Motor neuron (in vitro differentiated cells): ENCODE data around the gene ITGA1. TPM values are rescaled to one million over a fixed set of nuclear protein-coding genes. Genes with fewer than 3 reads are reported as not detected.
A peak's percentile ranks its signal among the peaks of the same experiment; 100 is the strongest.

Experiments
- ATAC-seq, 8 experiments: fragments of 200-7000 bp; cut with Tn5 transposase; replicated peaks in 6 of 8; 2 replicates each; pipeline ENCODE4 v1.8.0; 2021; ENCODE audit warnings: mild to moderate bottlenecking in 8 of 8, moderate library complexity in 8 of 8
- H3K27ac ChIP-seq, 2 donors: fragments of 250-450 bp; sonication (Bioruptor Pico); 2 replicates each; pipeline ENCODE4 v1.9.0; 2021; ENCODE audit warnings: antibody characterized with exemption in 2 of 2, mild to moderate bottlenecking in 2 of 2, moderate library complexity in 1 of 2
- H3K4me1 ChIP-seq, 2 donors: fragments of 250-450 bp; sonication (Bioruptor Pico); replicated peaks in 1 of 2; 2 replicates each; pipeline ENCODE4 v1.6.1; 2021; ENCODE audit warnings: antibody characterized with exemption in 2 of 2, mild to moderate bottlenecking in 2 of 2, moderate library complexity in 1 of 2
- H3K4me3 ChIP-seq, 5 donors: fragments of 250-450 bp; sonication (Bioruptor Pico); 2 replicates each; pipeline ENCODE4 v1.9.0; 2021; ENCODE audit warnings: antibody characterized with exemption in 5 of 5, mild to moderate bottlenecking in 5 of 5, moderate library complexity in 4 of 5
- WGBS, 10 experiments: fragments of 450-650 bp; shearing (Covaris generic); methylation state at CpG; one replicate each; pipeline ENCODE4 v1.0.0; 2022; 5-methylcytosine and 5-hydroxymethylcytosine counted together
- in situ Hi-C, 9 experiments: fragments of 400-800 bp; cut with MboI; loops; one replicate each; pipeline ENCODE4 v1.15.0; 2021; ENCODE audit warnings: low sequenced_read_pairs in 9 of 9, low pct_unique_long_range_greater_than_20kb in 2 of 9; ENCODE audit not compliant: unreplicated experiment in 9 of 9
- total RNA-seq, 8 experiments: library from RNA; unstranded; fragments of 300-600 nt; gene quantifications; 2 replicates each; pipeline versions ENCODE4 v1.2.3 to v1.2.4, GENCODE V29; 2022

ITGA1 gene
- total RNA-seq, 8 experiments from 2014 or later: 0.11 to 164 (median 20.6) TPM

- 71 to 88% (median 83%) methylated on average over 1 to 4 of the region's 4 CpGs; no CpG with 5 or more reads in 4 of the 10 experiments for WGBS, 10 experiments
Measured at GRCh38 chr5:52906845-52907244, 119.1 kb downstream of the ITGA1 start.

GRCh38 chr5:52909192-52909591 is 121.5 kb downstream of the ITGA1 start:
- Histone ChIP-seq H3K4me1 (no peaks in the 10 kb centered on the region), H3K27ac (no peak overlapping the region), H3K4me3 (no peak overlapping the region)
- in situ Hi-C loops: loop anchor here in 1 of 9 experiments (25.0 kb wide), 1 partner anchor 222 kb away; no protein-coding TSS in a partner anchor
- ATAC-seq: peak in 2 of 8 experiments; percentile 64 to 75
- 0 to 100% (median 80%) methylated on average over 1 of the region's 1 CpG; no CpG with 5 or more reads in 3 of the 10 experiments for WGBS, 10 experiments

More at GRCh38 chr5:52906845-52907244, 119.1 kb downstream of the ITGA1 start:
- H3K4me3 ChIP-seq: no peak overlapping the region
- H3K4me1 ChIP-seq: no peaks in the 10 kb centered on the region
- no peak for ATAC-seq
- no peak overlapping the region for H3K27ac ChIP-seq
- in situ Hi-C loops: loop anchor here in 1 of 9 experiments (25.0 kb wide), 1 partner anchor 220 kb away; no protein-coding TSS in a partner anchor

- no peak overlapping the region for H3K4me3 ChIP-seq
- peak in 1 of 8 experiments; percentile 20 for ATAC-seq
- in situ Hi-C loops: loop anchor here in 1 of 9 experiments (25.0 kb wide), 1 partner anchor 223 kb away; no protein-coding TSS in a partner anchor
- H3K4me1 ChIP-seq: peaks cover 0 to 2% of the 10 kb centered on the region in 2 donors
- no peak overlapping the region for H3K27ac ChIP-seq
- 0 to 80% (median 67%) methylated on average over 1 to 8 of the region's 8 CpGs for WGBS, 10 experiments
Measured at GRCh38 chr5:52910071-52910470, 122.4 kb downstream of the ITGA1 start.

- Histone ChIP-seq H3K27ac (no peak overlapping the region), H3K4me3 (peak overlapping the region in 2 of 5 donors; percentile 3 to 27), H3K4me1 (peaks cover 0 to 6% of the 10 kb centered on the region in 2 donors)
- WGBS, 10 experiments: 5 to 94% (median 31%) methylated on average over 2 to 4 of the region's 4 CpGs; no CpG with 5 or more reads in 1 of the 10 experiments
- in situ Hi-C loops: loop anchor here in 1 of 9 experiments (25.0 kb wide), 1 partner anchor 228 kb away; no protein-coding TSS in a partner anchor
- ATAC-seq: peak; percentile 42 to 97 (median 76)
Measured at GRCh38 chr5:52915176-52915875, 127.6 kb downstream of the ITGA1 start.

GRCh38 chr5:52920929-52921328 is 133.2 kb downstream of the ITGA1 start:
- in situ Hi-C loops: loop anchor here in 1 of 9 experiments (25.0 kb wide), 1 partner anchor 234 kb away; no protein-coding TSS in a partner anchor
- no peak overlapping the region for H3K27ac ChIP-seq
- 80 to 100% (median 89%) methylated on average over 1 to 2 of the region's 2 CpGs; no CpG with 5 or more reads in 3 of the 10 experiments for WGBS, 10 experiments
- H3K4me3 ChIP-seq: no peak overlapping the region
- no peaks in the 10 kb centered on the region for H3K4me1 ChIP-seq
- ATAC-seq: no peak

GRCh38 chr5:52922384-52922783 is 134.7 kb downstream of the ITGA1 start:
- ATAC-seq: peak in 3 of 8 experiments; percentile 14 to 59 (median 40)
- H3K27ac ChIP-seq: no peak overlapping the region
- no peak overlapping the region for H3K4me3 ChIP-seq
- 17 to 100% (median 91%) methylated on average over 1 to 2 of the region's 2 CpGs; no CpG with 5 or more reads in 2 of the 10 experiments for WGBS, 10 experiments
- in situ Hi-C loops: loop anchor here in 1 of 9 experiments (25.0 kb wide), 1 partner anchor 235 kb away; no protein-coding TSS in a partner anchor
- no peaks in the 10 kb centered on the region for H3K4me1 ChIP-seq

GRCh38 chr5:52924456-52924855 is 136.7 kb downstream of the ITGA1 start:
- Histone ChIP-seq H3K4me3 (no peak overlapping the region), H3K27ac (no peak overlapping the region), H3K4me1 (no peaks in the 10 kb centered on the region)
- no peak for ATAC-seq
- in situ Hi-C loops: loop anchor here in 1 of 9 experiments (25.0 kb wide), 1 partner anchor 237 kb away; no protein-coding TSS in a partner anchor
- WGBS, 10 experiments: 75 to 100% (median 82%) methylated on average over 1 to 8 of the region's 8 CpGs

- WGBS, 10 experiments: 67 to 100% (median 91%) methylated on average over 1 to 5 of the region's 5 CpGs
- Histone ChIP-seq H3K4me1 (no peaks in the 10 kb centered on the region), H3K27ac (no peak overlapping the region), H3K4me3 (no peak overlapping the region)
- ATAC-seq: no peak
- in situ Hi-C loops: loop anchor here in 1 of 9 experiments (25.0 kb wide), 1 partner anchor 162 kb away; no protein-coding TSS in a partner anchor
Measured at GRCh38 chr5:52925001-52925400, 137.3 kb downstream of the ITGA1 start.

GRCh38 chr5:52928689-52929088 is 141.0 kb downstream of the ITGA1 start:
- Histone ChIP-seq H3K4me1 (no peaks in the 10 kb centered on the region), H3K27ac (no peak overlapping the region), H3K4me3 (no peak overlapping the region)
- 0 to 80% (median 56%) methylated on average over 1 to 2 of the region's 2 CpGs; no CpG with 5 or more reads in 1 of the 10 experiments for WGBS, 10 experiments
- in situ Hi-C loops: loop anchor here in 1 of 9 experiments (25.0 kb wide), 1 partner anchor 159 kb away; no protein-coding TSS in a partner anchor
- no peak for ATAC-seq

- Histone ChIP-seq H3K27ac (no peak overlapping the region), H3K4me1 (no peaks in the 10 kb centered on the region), H3K4me3 (no peak overlapping the region)
- in situ Hi-C loops: loop anchor here in 1 of 9 experiments (25.0 kb wide), 1 partner anchor 149 kb away; no protein-coding TSS in a partner anchor
- ATAC-seq: peak in 3 of 8 experiments; percentile 38 to 59 (median 58)
Measured at GRCh38 chr5:52938226-52938625, 150.5 kb downstream of the ITGA1 start.

GRCh38 chr5:52943285-52943684 is 155.6 kb downstream of the ITGA1 start:
- WGBS, 10 experiments: 89 to 100% (median 100%) methylated on average over 1 of the region's 2 CpGs; no CpG with 5 or more reads in 7 of the 10 experiments
- H3K27ac ChIP-seq: no peak overlapping the region

GRCh38 chr5:52943808-52944207 is 156.1 kb downstream of the ITGA1 start:
- in situ Hi-C loops: loop anchor here in 2 of 9 experiments (10.0 to 25.0 kb wide), 2 partner anchors 143 to 151 kb away; no protein-coding TSS in a partner anchor
- H3K4me3 ChIP-seq: no peak overlapping the region
- no peak overlapping the region for H3K27ac ChIP-seq
- no peaks in the 10 kb centered on the region for H3K4me1 ChIP-seq
- WGBS, 10 experiments: 80 to 100% (median 98%) methylated on average over 1 to 5 of the region's 7 CpGs; no CpG with 5 or more reads in 6 of the 10 experiments
- no peak for ATAC-seq

More at GRCh38 chr5:52943285-52943684, 155.6 kb downstream of the ITGA1 start:
- Histone ChIP-seq H3K4me1 (no peaks in the 10 kb centered on the region), H3K4me3 (no peak overlapping the region)
- no peak for ATAC-seq
- in situ Hi-C loops: loop anchor here in 2 of 9 experiments (10.0 to 25.0 kb wide), 2 partner anchors 144 to 152 kb away; no protein-coding TSS in a partner anchor

- in situ Hi-C loops: loop anchor here in 2 of 9 experiments (10.0 to 25.0 kb wide), 2 partner anchors 142 to 150 kb away; no protein-coding TSS in a partner anchor
- H3K4me1 ChIP-seq: no peaks in the 10 kb centered on the region
- 0 to 98% (median 89%) methylated on average over 2 to 4 of the region's 4 CpGs for whole genome bisulfite sequencing, 10 experiments
- no peak overlapping the region for H3K4me3 ChIP-seq
- ATAC-seq: no peak
- no peak overlapping the region for H3K27ac ChIP-seq
Measured at GRCh38 chr5:52945040-52945439, 157.3 kb downstream of the ITGA1 start.
